Activated CD4-positive, alpha-beta T cell treated with anti-CD3 and anti-CD28 coated beads, Interleukin-2, amount 50 U/mL, for 24 hours (primary cell): ENCODE results near the gene KIF5C.
"Not testable (repeated sequence)": the region's sequence is repeated elsewhere in the genome, so short reads cannot be mapped to it uniquely, and the experiment has no call there.

ENCODE experiments used
- DNase-seq, 2 donors: peaks; one replicate each; pipeline ENCODE4 v3.0.0-alpha.2; 2020; ENCODE audit warnings: low read depth in 1 of 2, low spot score in 1 of 2

Gene KIF5C

DNA sequence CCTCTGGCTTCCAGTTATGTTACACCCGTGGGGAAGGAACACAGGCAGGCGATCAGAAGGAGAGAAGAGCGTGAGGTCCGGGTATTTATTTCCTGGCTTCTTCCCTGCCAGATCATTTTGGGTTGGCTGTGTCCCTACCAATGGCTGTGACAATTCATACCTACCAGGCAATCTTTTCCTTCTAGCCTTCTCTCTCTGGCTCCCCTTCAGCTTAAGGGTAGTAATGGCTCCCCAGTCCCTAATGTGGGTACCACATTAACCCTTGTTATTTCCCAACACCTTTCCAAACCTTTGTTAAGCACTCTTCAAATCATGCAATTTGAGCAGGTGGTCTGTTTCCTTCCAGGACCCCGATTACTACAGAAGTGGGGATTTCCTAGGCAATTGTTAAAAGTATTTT lies 84.7 kb downstream of the KIF5C start:
- no peak for DNase-seq

DNA sequence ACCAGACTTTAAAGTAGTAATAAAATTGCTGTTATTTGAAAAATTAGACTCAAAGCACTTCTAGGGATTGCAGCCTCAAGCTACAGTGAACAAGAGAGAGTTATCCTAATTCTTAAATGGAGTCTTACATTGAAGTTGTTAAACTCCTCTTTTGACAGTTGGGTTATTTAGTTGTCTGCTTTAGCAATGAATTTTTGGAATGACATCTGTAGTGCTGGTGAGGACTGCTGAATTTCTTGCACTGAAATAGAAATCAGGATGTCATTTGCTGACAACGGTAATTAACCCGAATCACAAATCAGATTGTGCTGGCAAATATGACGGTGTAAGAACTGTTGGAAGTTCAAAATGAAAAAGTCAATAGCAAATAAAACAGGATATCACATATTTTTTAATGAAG lies 85.5 kb downstream of the KIF5C start:
- no peak for DNase-seq

DNA sequence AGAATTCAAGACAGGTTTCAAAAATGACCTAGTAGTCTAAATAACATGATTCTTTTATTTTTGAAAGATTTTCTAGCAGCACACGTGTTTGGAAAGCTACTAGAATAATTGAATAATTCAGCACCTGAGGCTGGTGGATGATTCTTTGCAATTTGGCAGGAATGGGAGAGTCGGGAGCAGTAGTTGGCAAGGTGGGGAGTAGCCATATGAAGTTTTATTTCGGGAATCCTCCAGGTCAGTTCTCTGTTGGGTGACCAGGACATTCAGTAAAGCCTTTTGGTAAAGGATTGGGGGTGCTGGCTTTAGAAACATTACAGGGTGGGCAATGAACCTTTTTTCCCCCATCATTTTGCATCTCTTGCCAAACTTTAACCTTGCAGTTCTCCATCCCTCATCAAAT lies 88.4 kb downstream of the KIF5C start:
- no peak for DNase-seq

DNA sequence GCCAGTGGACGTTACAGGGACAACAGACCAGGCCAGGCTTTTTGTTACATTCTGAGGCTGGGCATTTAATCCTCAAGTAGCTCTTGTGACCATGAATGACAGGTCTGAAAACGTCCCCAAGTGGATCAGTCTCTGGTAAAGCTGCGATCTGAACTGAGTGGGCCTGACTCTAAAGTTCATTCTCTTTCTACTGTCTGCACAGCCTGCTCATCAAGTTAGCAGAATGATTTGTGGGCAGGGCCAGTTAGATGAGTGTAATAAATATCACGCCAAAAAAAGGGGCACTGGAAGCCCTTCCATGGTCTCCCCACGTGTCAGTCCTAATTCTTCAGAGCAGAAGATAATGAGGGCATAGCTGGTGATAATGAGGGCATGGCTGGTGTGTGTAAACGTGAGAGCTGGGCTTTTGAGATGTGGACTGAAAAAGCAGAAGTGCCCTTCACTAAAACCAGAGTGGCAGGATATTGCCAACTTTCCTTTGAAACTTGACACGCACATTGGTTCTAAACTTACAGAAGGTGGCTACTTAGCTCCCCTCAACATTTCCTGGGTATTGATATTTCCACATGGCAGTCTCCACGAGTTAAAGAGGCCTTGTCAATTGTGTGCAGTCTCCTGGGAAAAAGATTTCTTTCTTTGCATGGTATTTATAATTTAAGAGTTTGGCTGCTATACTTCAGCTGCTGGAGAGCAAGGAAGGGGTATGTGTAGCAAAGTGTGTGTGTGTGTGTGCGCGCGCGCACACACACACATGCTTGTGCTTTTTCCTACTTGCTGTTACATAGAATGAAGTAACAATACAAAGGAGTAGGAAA lies 90.8 kb downstream of the KIF5C start:
- DNase-seq = no peak

DNA sequence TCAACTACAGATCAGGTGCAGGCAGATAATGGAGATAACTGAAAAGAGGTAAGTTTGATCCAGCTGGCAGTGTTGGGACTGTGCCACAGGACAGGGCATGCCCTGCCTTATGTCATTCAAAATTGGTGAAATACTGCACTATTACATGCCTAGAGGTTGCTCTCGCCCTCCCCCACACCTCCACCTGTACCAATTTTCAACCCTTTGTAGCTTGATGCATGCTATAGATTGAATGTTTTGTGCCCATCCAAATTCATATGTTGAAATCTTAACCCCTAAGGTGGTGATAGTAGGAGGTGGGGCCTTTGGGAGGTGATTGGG lies 91.4 kb downstream of the KIF5C start:
- no peak for DNase-seq

DNA sequence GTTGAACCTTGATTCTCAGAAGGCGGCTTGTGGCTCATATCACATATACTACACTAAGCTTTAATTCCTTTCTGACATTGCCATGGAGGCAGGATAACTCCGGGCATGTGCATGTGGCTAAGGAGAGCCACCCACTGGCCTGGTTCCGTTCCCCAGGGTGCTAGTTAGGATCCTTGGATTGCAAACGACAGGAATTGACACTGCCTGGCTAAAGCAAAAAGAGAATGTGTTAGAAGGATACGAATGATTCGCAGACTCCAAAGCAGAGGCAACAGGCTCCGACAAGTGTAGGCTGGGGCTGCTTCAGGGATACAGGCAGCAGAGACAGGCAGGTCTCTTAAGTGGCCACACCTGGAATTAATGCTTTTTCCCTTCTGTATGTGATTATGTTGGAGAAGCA lies 92.0 kb downstream of the KIF5C start:
- no peak for DNase-seq

DNA sequence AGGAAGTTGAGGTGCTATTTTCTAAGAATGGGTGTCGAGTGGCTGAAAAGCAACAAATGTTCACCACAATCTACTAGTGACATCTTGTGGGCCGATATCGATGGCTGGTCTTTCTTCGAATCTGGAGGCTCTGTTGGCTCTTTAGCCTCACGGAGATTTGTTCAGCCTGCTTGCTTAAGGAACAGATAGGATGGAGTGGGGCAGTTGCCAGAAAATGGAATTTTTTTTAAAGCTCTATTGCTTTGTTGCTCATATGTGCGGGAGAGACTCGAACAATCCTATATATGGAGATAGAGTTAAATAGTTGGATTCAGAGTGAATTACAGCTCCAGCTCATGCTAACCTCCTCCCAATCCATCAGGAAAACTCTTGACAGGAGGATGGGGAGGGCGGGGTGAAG lies 92.6 kb downstream of the KIF5C start:
- no peak for DNase-seq

DNA sequence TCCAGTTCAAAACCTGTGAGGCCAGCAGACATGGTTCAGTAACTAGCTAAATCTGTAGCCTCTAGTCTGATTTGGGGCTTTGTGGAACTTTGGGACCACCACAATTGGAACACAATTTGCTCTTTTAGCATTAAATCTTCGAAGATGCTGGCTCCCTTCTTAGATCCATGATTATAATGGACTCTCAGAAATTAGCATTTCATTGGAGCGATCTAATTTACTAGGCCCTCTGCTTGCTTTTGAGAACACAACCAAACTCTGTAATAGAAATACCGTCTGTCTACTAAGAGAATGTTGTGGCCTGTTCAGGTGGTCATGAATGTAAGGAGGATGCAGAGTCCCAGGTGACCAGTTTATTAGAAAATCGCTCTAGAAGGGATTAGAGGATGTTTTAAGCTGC lies 93.3 kb downstream of the KIF5C start:
- no peak for DNase-seq

DNA sequence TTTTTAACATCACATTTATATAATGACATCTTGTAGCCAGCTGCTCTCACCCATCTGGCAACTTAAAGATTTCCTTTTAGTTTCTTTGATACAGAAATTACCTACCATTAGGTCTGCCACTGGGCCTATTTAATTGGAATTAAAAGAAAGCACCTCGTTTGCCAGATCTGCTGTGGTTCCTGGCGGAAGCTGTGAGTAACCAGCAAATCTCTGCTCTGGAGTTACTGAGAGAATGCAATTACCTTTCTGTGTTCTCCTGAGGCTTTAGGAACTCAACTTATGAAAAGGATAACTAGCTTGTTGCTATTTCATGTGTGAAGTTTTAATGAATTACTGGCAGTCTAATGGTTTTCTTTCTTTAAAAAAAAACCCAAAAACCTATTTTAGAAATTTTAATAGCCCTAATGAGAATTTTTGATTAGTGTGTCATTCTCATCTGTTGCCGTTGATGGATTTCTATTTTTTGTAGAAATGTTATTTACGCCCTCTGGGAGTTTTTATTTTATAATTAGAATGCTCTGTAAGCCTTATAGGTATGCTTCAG lies 93.8 kb downstream of the KIF5C start:
- no peak for DNase-seq

DNA sequence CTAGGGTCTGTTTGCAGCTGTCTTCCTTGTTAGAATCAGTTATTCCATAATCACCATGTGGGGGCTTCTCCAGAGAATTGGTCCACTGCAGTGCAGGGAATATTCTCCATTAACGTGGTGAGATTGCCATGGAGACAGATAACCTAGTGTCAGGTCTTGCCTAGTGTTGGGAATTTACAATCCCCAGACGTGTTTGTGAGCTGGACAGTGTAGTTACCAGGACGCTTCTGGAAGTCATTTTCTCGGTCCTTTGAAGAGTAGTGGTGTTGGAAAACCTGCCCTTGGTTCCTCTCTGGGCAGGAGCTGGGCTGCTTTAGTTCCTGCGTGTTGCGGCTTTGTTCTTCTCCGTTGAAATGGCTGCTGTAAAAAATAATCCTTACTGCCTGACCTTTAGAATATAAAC lies 94.6 kb downstream of the KIF5C start:
- no peak for DNase-seq

DNA sequence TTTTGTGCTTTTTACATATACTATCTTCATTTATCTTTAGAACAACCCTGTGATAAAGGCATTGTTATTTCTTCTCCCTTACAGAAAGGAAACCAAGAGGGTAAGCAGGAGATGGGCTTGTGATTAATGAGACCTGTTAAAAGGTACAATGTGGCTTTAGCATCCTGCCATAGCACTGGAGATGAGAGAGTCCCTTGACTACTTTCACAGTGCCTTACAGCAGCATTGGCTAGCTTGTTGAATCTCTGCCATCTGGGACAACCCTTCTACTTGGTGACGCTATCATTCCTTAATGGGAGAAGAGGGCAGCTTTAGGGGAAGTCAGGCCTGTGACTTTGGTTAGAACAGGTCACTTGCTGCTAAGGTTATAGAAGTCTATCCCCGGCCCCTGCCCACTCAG lies 95.4 kb downstream of the KIF5C start:
- DNase-seq = no peak

DNA sequence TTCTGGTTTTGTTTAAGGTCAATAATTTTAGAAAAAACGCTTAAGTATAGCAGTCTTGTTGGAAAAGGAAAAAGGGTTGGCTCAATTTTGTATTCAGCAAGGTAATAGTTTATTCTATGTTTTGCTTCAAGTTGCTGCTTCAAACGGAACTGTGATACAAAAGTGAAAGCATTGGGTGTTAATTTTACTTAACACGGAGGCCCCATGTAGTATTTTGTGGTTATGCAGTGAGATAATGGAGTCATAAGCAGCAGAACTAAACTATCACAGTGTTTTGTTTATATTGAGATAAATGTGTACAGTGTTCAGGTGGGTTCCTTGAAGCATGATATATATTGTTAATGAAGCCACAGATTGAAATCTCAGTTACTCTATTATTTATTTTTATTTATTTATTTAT lies 96.5 kb downstream of the KIF5C start:
- DNase-seq = no peak

DNA sequence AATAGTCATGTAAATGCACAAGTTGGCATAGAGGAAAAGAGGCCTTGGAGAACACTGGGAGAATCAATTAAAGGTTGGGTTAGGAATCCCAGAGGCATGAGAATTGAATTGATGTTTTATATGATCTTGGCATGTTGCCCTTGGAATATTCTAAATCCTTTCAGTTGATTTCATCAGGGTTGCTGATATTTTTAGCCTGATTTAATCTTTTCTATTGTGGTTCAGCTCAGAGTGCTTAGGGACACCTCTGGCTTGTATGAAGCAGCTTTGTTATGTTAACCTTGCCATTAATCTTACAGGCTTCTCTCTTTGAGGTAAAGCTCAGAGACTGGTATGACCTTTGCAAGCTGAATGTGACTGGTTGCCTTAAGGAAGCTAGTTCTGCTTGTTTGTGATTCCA lies 99.1 kb downstream of the KIF5C start:
- DNase-seq = no peak

DNA sequence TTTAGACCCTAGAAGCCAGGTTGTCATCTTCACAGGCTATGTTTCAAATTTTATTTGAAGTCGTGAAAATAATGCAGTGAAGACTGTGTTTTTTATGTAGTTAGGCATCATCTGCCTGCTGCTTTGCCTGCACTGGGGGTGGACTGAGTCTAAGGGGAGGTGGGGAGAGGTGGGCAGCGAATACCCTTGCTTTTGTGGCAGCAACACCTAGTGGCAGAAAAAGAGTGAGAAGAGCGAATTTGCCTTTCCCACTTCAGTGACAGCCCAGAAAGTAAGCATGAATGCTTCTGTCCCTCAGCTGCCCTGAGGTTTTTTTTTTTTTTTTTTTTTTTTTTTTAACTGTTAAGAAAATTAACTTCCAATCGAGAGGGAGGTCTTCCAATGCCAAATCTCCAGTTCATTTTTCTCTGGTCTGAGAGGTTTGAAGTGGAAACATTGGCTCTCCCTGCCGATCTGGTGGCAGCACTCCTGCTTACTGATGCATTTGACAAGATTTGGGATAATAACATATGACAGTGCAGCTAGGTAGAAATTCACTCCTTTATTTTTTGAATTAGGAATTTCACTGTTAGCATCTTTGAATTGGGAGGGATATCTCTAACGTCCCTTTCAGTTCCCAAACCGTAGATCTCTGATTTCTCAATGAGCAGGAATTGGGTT lies 103.1 kb downstream of the KIF5C start:
- DNase-seq = no peak

DNA sequence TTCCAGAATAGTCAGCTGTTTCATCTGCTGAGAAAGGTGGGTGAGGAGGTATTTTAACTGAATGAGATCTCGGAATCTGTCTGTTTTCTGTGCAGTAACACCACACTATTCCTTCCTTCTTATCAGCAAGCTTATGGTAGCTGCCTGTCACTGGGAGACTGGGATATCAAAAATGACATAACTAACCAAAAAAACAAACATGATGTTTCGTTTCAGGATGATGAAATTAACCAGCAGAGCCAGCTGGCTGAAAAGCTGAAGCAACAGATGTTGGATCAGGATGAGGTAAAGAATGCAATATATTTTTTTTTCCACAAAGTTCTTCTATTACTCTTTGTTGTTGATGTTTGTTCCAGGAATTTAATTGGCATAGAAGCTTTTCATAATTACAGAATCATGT lies 103.7 kb downstream of the KIF5C start:
- no peak for DNase-seq

DNA sequence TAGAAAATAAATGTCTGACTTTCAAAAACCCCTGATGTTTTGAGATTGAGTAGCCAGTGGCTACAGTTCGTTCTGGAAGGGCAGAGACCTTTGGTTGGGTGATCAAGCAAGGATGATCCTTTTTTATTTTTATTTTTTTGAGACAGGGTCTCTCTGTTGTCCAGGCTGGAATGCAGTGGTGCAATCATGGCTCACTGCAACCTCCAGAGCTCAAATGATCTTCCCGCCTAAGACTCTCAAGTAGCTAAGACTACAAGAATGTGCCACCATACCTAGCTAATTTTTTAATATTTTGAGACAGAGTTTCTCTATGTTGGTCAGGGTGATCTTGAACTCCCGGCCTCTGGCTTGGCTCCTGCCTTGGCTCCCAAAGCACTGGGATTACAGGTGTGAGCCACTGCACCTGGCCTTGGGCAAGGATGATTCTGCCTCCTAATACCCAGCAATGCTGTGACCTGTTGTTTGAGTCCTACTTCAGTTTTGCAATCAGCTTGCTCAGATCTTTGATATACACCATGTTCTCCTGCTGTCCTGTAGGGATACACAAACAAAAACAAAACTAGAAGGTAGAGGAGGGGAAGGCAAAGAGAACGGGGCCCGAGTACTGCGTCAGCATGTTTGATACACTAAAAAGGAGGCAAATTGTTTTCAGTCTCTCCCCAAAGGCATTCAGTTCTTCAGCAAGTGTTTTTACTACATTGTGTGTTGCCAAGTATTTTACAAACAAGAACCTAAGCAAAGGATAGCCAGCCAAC lies 104.3 kb downstream of the KIF5C start:
- DNase-seq = no peak

DNA sequence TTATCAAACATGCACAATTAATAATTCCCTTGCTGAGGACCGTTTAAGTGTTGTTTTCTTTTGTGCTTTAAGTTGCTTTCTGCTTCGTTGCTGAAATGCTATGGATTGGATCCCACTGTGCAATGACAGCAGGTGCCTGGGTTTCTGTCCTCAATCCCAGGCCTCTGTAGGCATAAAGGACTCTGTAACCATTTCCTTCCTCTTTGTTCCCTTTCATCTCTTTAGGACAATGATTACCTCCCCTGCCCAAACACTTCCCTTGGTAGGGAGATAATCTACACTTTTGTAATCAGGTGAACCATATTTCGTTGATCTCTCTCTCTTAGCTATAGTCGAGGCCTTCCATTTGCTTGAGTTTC lies 104.9 kb downstream of the KIF5C start:
- DNase-seq = no peak

DNA sequence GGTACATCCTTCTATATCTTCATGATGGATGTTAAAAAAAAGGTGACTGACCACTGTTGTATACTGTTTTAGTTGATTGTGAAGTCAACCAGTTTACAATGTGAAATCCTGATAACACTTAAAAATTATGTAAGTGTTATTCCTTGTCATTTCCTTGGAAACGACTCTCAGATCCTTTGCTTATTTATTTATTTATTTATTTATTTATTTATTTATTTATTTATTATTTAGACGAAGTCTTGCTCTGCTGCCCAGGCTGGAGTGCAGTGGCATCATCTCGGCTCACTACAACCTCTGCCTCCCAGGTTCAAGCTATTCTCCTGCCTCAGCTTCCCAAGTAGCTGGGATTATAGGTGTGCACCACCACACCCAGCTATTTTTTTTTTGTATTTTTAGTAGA lies 105.5 kb downstream of the KIF5C start:
- DNase-seq = not testable (repeated sequence)

DNA sequence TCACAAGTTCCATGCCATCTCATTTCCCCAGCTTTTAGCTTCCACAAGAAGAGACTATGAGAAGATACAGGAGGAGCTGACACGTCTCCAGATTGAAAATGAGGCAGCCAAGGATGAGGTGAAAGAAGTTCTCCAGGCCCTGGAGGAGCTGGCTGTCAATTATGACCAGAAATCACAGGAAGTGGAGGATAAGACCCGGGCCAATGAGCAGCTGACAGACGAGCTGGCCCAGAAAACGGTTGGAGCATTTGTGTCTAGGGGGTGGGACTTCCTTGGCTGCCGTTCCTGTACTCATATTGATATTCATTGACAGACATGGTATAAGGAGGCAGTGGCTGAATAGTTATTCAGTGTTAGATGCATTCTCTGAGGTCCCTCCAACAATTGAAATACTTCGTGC lies 106.3 kb downstream of the KIF5C start:
- DNase-seq = no peak

DNA sequence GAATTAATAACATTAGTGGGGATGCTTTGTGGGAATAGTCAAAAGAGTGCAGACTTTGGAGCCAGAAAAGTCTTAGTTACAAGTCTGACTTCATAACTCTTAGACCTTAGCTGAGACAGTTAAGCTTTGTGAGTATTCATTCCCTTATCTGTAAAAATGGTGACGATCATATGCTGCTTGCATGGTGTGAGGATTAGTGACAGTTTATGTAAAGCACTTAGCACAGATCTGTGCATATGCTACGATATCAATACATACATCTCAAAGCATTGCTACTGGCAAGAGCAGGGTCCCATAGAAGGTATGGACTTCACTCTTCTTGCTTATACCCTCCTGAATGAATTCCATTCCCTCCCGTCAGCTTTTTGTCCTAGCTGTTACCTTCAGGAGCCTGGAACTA lies 106.8 kb downstream of the KIF5C start:
- DNase-seq = no peak

DNA sequence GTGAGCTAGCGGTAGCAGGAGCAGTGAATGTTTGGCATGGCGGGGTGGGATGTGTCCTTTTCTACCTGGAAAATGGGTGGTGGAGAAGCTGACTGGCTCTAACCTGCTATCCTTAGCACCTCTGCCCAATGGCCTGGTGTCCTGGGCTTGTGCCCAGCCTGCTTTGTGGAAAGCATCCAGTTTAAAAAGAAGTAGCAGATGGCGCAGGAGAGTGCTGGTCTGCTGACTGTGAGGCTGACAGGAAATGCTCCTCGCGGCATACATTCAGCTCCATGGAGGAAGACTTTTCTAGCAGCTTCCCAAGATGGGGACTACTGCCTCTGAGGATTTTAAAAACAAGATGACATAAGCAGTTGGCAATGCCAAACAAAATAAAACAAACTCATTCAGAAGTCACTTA lies 107.3 kb downstream of the KIF5C start:
- no peak for DNase-seq

DNA sequence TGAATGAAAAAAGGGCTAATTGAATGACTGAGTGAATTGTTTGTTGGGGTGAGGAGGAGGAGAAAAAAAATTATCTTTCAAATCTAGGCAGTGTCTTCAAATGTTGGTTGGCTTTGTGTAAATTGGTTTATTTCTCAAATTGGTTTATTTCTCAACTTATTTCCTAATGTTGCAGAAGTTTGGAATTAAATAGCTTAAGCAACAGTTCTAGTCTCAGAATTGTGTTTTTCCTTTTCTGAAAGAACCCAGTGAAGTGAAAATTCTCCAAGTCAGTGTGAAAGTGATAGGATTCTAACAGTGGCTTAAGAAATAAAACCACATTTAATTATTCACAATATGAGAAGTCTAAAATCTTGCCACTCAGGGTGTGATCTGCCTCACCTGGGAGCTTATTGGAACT lies 108.9 kb downstream of the KIF5C start:
- no peak for DNase-seq
